ENCODE data around the gene MYZAP.

DNA sequence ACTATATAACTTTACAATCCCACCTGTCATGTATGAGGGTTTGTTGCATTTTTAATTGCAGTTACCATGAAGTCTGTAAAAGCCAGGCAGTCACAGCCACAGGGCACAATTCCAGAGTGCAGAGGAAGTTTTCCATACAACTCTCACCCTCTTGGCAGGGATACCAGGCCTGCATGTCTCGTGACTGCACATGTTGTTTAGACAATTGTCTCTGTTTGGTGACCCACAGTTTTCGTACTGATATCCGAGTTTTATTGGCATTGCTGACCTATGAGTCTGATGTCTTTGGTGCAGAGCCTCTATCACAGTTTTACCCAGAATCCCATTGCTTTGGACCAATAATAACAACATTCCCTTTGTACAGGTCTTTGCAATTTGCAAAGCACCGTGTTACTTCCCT lies 24.9 kb upstream of the MYZAP start:
- TF ChIP-seq POLR2AphosphoS5 (IDR thresholded peaks at IDR 0.05; ENCODE audit: low read depth, low read length) (no peak), CREB1 (IDR thresholded peaks at IDR 0.05) (no peak), RFX5 (IDR thresholded peaks at IDR 0.05; ENCODE audit: borderline replicate concordance, low read depth, low read length) (no peak), NRF1 (IDR thresholded peaks at IDR 0.05; ENCODE audit: low read depth, low read length) (no peak), SP1 (IDR thresholded peaks at IDR 0.05; ENCODE audit: low read depth, low read length) (no peak), CHD1 (IDR thresholded peaks at IDR 0.05; ENCODE audit: low read depth, low read length) (no peak), CHD2 (IDR thresholded peaks at IDR 0.05; ENCODE audit: low read length) (no peak), POLR2A (IDR thresholded peaks at IDR 0.05; ENCODE audit: control extremely low read depth in 1 of 2, low read depth in 2 of 2, low read length in 2 of 2) (no peak), YY1 (IDR thresholded peaks at IDR 0.05; ENCODE audit: low read depth, low read length) (no peak), PHF8 (conservative IDR thresholded peaks at IDR 0.05; ENCODE audit: low read depth, low read length) (no peak)
- TF ChIP-seq, protein P1, sequence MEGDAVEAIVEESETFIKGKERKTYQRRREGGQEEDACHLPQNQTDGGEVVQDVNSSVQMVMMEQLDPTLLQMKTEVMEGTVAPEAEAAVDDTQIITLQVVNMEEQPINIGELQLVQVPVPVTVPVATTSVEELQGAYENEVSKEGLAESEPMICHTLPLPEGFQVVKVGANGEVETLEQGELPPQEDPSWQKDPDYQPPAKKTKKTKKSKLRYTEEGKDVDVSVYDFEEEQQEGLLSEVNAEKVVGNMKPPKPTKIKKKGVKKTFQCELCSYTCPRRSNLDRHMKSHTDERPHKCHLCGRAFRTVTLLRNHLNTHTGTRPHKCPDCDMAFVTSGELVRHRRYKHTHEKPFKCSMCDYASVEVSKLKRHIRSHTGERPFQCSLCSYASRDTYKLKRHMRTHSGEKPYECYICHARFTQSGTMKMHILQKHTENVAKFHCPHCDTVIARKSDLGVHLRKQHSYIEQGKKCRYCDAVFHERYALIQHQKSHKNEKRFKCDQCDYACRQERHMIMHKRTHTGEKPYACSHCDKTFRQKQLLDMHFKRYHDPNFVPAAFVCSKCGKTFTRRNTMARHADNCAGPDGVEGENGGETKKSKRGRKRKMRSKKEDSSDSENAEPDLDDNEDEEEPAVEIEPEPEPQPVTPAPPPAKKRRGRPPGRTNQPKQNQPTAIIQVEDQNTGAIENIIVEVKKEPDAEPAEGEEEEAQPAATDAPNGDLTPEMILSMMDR (IDR thresholded peaks at IDR 0.05; ENCODE audit: control extremely low read depth in 1 of 3, insufficient read depth in 1 of 3, low read depth in 1 of 3, low read length in 3 of 3), result no peak
- TF ChIP-seq, protein P2, sequence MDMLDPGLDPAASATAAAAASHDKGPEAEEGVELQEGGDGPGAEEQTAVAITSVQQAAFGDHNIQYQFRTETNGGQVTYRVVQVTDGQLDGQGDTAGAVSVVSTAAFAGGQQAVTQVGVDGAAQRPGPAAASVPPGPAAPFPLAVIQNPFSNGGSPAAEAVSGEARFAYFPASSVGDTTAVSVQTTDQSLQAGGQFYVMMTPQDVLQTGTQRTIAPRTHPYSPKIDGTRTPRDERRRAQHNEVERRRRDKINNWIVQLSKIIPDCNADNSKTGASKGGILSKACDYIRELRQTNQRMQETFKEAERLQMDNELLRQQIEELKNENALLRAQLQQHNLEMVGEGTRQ (IDR thresholded peaks at IDR 0.05; ENCODE audit: low read length), result no peak
- TF ChIP-seq, protein P3, sequence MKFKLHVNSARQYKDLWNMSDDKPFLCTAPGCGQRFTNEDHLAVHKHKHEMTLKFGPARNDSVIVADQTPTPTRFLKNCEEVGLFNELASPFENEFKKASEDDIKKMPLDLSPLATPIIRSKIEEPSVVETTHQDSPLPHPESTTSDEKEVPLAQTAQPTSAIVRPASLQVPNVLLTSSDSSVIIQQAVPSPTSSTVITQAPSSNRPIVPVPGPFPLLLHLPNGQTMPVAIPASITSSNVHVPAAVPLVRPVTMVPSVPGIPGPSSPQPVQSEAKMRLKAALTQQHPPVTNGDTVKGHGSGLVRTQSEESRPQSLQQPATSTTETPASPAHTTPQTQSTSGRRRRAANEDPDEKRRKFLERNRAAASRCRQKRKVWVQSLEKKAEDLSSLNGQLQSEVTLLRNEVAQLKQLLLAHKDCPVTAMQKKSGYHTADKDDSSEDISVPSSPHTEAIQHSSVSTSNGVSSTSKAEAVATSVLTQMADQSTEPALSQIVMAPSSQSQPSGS (IDR thresholded peaks at IDR 0.05; ENCODE audit: low read length), result no peak
- TF ChIP-seq, protein P4, sequence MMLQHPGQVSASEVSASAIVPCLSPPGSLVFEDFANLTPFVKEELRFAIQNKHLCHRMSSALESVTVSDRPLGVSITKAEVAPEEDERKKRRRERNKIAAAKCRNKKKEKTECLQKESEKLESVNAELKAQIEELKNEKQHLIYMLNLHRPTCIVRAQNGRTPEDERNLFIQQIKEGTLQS (IDR thresholded peaks at IDR 0.05; ENCODE audit: insufficient read depth, low read depth, low read length), result no peak

Data from H1 (cell line).